T-helper 2 cell treated with Interferon-gamma antibody and Interleukin-4, amounts not matched to agents 100 ng/mL and 5 ng/mL, for 36 hours (primary cell): Measurements from ENCODE around the gene TSHZ1. TPM values are rescaled to one million over a fixed set of nuclear protein-coding genes. Genes with fewer than 3 reads are reported as not detected.

Experiments used
- intact Hi-C: fragments of 100-400 bp; cut with micrococcal nuclease; formaldehyde crosslinking; loops from one replicate; pipeline ENCODE4 v1.15.1; 2023
- total RNA-seq: library from RNA; stranded (reverse); gene quantifications from 2 replicates; pipeline ENCODE4 v1.2.3, GENCODE V29; 2022

TSHZ1 gene
- total RNA-seq, 1 donor from 2014 or later = 14.7 TPM

GRCh38 chr18:75207310-75208154, 3.1 kb upstream of the TSHZ1 start:
- intact Hi-C loops = loop anchor here (5.0 kb wide), 1 partner anchor 1285 kb away; no protein-coding TSS in a partner anchor

GRCh38 chr18:75208155-75208835, 2.3 kb upstream of the TSHZ1 start:
- intact Hi-C loops = loop anchor here (5.0 kb wide), 1 partner anchor 1284 kb away; no protein-coding TSS in a partner anchor

- intact Hi-C loops = loop anchor here (1.0 to 5.0 kb wide), 5 partner anchors 137 to 1284 kb away; partner anchors contain the start of gene TIMM21
Observed at GRCh38 chr18:75208836-75209128, 1.8 kb upstream of the TSHZ1 start.

DNA sequence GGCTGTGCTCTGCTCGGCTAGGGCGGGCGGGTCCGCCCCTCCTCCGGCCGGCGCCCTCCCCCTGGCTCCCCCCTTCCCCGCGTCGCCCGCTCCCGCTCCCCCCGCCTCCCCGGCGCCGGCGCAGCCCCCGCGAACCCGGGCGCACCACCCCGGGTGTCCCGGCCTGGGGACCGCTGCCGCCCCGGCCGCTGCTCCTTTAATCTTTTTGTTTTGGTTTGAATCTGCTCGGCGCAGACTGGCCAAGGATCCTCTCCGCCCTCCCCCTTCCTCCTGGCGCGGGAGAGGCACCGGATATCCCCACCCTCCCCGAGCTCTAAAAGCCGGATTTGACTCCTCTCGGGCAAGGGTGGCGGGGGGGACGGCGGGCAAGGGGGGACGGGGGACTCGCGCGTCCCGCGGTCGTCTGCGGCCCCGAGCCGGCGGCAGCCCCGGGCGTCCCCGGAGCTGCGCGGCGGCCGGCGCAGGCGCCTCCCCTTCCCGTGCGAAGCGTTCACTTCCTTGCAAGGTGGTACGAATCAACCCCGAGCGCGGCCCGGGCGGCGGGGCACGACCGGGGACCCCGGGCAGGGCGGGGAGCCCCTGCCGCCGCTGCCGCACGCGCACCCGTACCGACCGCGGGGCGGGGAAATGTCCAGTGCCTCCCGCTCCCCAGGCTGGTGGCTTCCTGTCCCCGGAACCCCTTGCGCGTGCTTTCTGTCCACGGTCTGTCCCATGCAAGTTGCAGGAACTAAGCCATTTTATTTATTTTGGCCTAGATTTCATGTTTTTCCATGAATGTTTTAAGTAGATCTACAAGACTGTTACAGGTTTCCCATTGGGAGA, 1.3 kb upstream of the TSHZ1 start, which contains the start of gene PTGR3:
Gene PTGR3, minus strand, starts transcription at position 11 of the 822 bp plus-strand sequence. CDS start 81 bp downstream, outside the sequence.
- intact Hi-C loops = loop anchor here (1.0 to 5.0 kb wide), 5 partner anchors 138 to 1283 kb away; partner anchors contain the start of gene TIMM21

DNA sequence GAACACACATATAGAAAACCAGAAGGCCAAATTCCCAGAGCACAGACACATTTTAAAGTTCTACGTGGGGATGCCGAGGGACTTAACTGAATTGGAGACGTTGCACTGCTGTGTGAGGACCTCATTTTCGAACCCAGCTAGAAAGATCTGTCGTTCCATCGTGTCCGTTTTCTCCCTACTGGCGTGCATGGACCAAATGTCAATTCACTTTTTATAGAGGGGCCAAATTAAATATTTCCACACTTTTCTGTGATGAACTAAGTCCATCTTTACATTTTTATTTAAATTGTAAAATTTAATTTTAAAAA, 692 bp upstream of the TSHZ1 start:
- intact Hi-C loops = loop anchor here (1.0 to 5.0 kb wide), 8 partner anchors 37 to 1612 kb away; partner anchors contain the start of genes CYB5A, TIMM21 and ZNF236

- intact Hi-C loops = loop anchor here (5.0 kb wide), 2 partner anchors 919 to 1611 kb away; partner anchors contain the start of genes CYB5A and ZNF236
Observed at GRCh38 chr18:75211002-75211621, 515 bp downstream of the TSHZ1 start.

- intact Hi-C loops = loop anchor here (5.0 kb wide), 2 partner anchors 919 to 1611 kb away; partner anchors contain the start of genes CYB5A and ZNF236
Observed at GRCh38 chr18:75211626-75211952, 992 bp downstream of the TSHZ1 start.

DNA sequence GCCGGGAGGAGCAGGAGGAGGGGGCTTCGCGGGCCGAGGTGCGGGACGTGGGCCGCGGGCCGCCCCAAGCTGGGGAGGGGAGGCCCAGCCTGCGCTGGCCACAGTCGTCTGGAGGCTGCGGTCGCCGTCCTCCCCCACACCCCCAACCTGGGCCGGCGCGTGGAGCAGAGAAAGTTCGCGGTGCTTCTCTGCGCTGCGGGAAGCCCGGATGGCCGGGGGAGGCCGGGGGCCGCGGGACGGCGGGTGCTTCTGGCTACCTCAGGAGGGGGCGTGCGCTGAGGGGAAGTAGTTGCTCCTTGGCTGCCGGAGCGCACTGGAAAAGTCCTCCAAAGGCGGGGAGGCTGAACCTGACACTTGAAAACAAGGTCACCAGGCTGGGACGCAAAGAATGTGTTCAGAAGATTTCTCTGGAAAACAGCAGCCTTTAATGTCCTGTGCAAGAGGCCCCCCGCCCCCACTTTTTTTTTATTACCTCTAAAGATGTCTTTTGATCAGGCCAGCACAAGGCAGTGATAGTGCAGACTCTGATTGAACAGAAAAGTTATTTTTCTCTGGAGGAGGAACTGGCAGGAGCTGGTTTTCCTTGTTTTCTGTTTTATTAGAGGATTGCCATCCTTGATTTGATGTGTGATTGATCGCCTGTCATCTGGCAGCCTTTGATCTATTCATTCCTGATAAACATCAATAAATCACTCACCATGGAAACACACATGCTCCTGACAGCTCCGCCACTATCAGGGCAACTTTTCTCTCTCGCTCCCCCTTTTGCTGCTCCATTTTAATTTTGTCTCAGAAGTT, 1.6 kb downstream of the TSHZ1 start:
- intact Hi-C loops = loop anchor here (5.0 kb wide), 2 partner anchors 920 to 1610 kb away; partner anchors contain the start of genes CYB5A and ZNF236

GRCh38 chr18:75212751-75213090, 2.1 kb downstream of the TSHZ1 start:
- intact Hi-C loops = loop anchor here (5.0 kb wide), 2 partner anchors 920 to 1610 kb away; partner anchors contain the start of genes CYB5A and ZNF236

DNA sequence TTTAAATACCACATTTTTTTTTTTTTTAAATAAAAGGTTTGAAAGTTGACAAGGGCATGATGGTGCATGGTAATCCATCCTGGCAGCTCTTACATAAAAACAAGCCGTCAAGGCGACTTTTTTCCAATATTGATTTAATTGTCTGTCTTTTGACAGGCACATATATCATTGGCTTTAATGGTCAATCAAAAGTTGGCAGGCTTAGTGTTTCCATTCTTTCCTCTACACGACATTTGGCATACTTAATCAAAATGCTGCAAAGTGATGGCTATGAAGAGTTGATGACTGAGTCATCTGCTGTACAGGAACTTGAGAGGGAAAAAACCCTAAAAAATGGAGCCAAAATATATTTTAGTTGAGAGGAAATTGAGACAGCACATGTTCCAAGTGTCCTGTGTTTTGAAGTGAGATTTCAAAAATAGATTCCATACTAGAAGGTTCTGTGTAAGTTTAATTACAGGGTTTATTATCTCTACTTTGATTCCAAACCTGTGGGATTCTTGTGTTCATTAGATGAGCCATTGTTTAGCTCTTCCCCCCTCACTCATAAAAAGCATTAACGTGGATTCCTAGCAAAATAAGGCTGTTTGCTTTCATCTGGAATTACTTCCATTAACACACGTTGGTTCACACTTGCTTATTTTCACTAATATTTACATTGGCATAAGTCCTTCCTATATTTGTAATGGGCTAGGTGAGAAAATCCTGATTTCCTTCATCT, 3.2 kb downstream of the TSHZ1 start:
- intact Hi-C loops = loop anchor here (5.0 kb wide), 2 partner anchors 921 to 1609 kb away; partner anchors contain the start of genes CYB5A and ZNF236

DNA sequence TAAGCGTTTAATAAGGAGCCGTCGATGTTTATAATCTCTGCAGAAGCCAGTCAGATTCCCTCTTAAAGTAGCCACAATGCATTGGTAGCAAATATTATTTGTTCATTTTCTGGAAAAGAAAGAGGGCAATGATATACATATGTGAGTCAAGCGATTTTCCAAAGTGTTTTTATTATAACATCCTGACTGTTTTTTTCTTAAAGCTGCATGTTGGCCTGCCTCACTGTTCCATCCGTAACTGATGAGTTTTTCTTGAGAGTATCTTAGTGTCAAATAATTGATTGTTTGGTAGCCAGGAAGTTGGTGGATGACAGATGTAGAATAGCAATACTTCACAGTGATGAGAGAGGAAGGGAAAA, 3.7 kb downstream of the TSHZ1 start:
- intact Hi-C loops = loop anchor here (5.0 kb wide), 2 partner anchors 922 to 1608 kb away; partner anchors contain the start of genes CYB5A and ZNF236

DNA sequence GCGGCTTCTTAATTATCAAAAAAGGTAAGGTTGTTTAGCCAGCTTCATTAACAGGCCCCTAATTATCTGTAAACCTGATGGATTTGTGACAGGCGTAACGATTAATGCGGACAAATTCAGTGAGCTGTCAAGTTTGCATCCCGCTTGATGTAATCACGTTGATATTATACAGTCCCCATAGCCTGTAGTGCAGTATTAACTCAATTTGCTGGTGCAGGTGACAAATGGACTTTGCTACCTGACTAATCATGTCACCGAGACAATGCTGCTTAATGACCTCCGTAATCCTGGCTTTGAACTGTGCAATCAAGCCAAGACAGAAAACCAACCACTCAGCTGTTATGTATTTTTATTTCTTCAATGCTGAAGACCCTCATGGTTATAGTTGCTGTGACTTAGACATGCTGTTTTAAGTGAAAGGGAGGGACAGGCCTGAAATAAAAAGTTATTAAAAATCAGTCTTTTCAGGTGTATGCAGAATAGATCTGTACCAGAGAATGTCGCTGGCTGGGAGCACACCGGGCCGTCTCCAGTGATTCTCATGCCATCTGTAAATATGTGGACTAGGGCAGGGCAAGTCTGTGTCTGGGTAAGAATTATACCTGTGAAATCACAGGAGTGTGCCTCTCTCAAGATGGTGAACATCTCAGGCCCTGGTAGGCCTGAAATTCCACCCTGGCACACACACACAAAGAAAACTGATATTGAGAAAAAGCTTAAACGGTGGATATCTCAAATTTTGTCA, 4.3 kb downstream of the TSHZ1 start:
- intact Hi-C loops = loop anchor here (5.0 kb wide), 2 partner anchors 923 to 1607 kb away; partner anchors contain the start of genes CYB5A and ZNF236

GRCh38 chr18:75215663-75216062, 5.1 kb downstream of the TSHZ1 start:
- intact Hi-C loops = no loop called here

- intact Hi-C loops = no loop called here
Observed at GRCh38 chr18:75216212-75216910, 5.8 kb downstream of the TSHZ1 start.

DNA sequence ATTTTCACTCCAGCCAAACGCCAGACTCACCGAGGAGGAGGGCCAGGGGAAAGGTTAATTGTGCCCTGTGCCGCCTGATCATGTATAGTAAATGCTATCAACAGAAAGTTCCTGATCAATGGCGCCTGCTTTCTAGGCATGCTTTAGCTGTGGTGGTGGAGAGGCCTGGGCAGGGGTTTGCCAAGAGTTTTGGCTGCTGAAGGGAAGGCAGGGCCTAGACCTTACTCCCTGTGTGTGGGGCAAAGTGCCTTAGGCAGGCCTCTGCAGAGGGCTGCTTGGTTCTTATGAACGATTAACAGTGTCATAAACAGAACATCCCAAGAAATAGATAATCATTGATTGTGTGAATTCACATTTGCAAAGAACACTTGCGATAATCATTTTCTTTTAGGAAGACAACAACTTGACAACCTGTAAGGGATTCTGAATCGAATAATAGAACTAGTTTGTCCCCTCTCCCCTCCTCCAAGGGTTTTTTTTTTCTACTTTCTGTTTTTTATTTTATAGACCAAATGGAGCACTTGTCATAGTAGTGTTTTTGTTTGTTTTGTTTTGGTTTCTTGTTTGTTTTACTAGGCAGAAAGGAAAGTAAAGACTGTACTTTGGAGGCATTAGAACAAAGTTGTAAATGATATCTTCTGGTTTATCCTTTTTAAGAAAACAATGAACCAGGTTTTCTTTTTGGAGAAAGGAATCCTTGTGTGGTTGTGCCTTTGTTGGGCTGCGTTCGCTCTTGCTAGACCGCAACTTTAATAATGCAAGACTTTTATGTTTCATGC, 6.5 kb downstream of the TSHZ1 start:
- intact Hi-C loops = no loop called here

GRCh38 chr18:75218065-75218923, 7.7 kb downstream of the TSHZ1 start:
- intact Hi-C loops = no loop called here
